HG03159 (cell line): ENCODE data around the gene FRY.

Source experiments
- ATAC-seq: cut with Tn5 transposase; IDR thresholded peaks from one replicate; pipeline ENCODE4 v1.9.1; 2021; ENCODE audit warnings: mild to moderate bottlenecking, moderate library complexity; ENCODE audit not compliant: unreplicated experiment

FRY gene

DNA sequence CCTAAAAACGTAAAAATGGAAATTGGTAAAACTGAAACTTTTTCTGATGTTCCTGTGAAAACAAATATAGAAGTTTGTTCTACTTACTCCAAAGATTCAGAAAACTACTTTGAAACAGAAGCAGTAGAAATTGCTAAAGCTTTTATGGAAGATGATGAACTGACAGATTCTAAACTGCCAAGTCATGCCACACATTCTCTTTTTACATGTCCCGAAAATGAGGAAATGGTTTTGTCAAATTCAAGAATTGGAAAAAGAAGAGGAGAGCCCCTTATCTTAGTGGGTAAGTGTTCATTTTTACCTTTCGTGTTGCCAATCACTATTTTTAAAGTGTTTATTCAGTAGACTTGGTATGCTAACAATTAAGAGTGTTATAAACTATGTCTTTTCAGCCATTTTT lies 309.3 kb downstream of the FRY start:
- ATAC-seq = no peak

DNA sequence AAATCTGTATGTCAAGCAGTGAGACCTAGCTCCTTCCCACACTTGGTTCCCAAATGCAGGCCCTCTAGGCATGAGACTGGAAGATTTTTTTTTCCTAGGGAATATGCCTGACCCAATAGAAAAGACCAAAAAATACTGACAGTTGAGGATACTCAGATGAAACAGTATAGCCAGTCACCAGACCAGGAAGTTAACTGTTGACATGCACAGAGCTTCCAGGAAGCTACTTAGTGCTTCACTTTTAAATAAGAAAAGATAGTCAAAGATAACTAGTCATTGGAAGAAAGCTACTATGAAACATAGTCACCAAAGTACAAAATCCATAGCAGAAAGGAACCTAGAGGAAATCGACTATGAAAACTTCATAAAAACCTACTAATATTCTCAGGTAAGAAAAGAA lies 316.1 kb downstream of the FRY start:
- no peak for ATAC-seq
